Measurements from ENCODE around the gene MAPK8IP3.

DNA sequence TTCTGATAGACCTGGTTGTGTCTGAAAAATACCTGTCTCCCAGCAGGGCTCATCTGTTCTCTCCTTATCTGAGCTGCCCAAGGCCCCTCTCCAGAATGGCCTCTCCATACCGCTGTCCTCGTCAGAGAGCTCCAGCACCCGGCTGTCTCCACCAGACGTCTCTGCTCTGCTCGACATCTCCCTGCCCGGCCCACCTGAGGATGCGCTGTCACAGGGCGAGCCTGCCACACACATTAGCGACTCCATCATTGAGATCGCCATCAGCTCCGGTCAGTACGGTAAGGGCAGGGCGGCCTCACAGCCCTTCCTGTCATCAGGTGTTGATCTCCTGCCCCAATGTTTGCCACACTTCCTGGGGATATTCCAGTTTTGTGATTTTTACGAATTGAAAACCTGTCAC is 38.1 kb upstream of the MAPK8IP3 start:
- TF ChIP-seq EZH2phosphoT487 (IDR thresholded peaks at IDR 0.05; ENCODE audit: borderline replicate concordance, low read length) = no peak
- TF ChIP-seq, protein P1, sequence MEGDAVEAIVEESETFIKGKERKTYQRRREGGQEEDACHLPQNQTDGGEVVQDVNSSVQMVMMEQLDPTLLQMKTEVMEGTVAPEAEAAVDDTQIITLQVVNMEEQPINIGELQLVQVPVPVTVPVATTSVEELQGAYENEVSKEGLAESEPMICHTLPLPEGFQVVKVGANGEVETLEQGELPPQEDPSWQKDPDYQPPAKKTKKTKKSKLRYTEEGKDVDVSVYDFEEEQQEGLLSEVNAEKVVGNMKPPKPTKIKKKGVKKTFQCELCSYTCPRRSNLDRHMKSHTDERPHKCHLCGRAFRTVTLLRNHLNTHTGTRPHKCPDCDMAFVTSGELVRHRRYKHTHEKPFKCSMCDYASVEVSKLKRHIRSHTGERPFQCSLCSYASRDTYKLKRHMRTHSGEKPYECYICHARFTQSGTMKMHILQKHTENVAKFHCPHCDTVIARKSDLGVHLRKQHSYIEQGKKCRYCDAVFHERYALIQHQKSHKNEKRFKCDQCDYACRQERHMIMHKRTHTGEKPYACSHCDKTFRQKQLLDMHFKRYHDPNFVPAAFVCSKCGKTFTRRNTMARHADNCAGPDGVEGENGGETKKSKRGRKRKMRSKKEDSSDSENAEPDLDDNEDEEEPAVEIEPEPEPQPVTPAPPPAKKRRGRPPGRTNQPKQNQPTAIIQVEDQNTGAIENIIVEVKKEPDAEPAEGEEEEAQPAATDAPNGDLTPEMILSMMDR (conservative IDR thresholded peaks at IDR 0.05; ENCODE audit: low read depth, low read length) = no peak
